Testis (tissue), 2 donors: Measurements from ENCODE around the gene SF3B1.

Experiments used
- POLR2A ChIP-seq: fragments of 450-650 bp; IDR thresholded peaks from one replicate; pipeline ENCODE4 v1.6.1; 2017; ENCODE audit warnings: antibody characterized with exemption, mild to moderate bottlenecking, moderate library complexity
- TF ChIP-seq, protein P1 (sequence below), 3 experiments: fragments of 450-650 bp in 2 of 3; fragments of 200-600 bp in 1 of 3; sonication (generic) in 1 of 3; IDR thresholded peaks; one replicate each; pipeline ENCODE4 v1.5.1; 2016 to 2019; ENCODE audit warnings: antibody characterized with exemption in 3 of 3, mild to moderate bottlenecking in 2 of 3, moderate library complexity in 1 of 3

DNA sequence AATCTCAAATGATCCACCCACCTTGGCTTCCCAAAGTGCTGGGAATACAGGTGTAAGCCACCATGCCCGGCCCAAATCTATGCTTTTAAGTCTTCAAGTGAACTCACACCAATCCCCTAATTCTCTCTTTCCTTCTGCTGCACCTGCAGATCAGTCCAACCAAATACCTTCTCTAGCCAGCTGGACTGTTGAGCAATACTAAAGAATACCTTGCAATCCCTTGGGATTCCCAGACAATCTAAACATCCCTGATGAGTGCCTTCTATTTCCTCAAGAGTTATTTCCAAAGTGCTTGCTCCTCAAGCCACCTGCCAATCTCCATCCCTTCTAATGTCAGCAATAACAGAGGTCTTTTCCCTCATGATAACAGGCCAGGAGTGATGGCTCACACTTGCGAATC, 48.6 kb downstream of the SF3B1 start:
- TF ChIP-seq, protein P1, sequence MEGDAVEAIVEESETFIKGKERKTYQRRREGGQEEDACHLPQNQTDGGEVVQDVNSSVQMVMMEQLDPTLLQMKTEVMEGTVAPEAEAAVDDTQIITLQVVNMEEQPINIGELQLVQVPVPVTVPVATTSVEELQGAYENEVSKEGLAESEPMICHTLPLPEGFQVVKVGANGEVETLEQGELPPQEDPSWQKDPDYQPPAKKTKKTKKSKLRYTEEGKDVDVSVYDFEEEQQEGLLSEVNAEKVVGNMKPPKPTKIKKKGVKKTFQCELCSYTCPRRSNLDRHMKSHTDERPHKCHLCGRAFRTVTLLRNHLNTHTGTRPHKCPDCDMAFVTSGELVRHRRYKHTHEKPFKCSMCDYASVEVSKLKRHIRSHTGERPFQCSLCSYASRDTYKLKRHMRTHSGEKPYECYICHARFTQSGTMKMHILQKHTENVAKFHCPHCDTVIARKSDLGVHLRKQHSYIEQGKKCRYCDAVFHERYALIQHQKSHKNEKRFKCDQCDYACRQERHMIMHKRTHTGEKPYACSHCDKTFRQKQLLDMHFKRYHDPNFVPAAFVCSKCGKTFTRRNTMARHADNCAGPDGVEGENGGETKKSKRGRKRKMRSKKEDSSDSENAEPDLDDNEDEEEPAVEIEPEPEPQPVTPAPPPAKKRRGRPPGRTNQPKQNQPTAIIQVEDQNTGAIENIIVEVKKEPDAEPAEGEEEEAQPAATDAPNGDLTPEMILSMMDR (IDR thresholded peaks at IDR 0.05), result no peak
- TF ChIP-seq POLR2A, result no peak
